IPS-18c (cell line): ENCODE measurements around the gene CRLF2.
A peak's percentile ranks its signal among the peaks of the same experiment; 100 is the strongest.
"Not testable (repeated sequence)": the region's sequence is repeated elsewhere in the genome, so short reads cannot be mapped to it uniquely, and the experiment has no call there.

ENCODE experiments used
- H3K4me3 ChIP-seq: 2 replicates; pipeline ENCODE4 v1.7.0; 2013; ENCODE audit warnings: low read depth, mild to moderate bottlenecking, low read length, moderate library complexity; ENCODE audit not compliant: insufficient read depth
- H3K9me3 ChIP-seq: one replicate; pipeline ENCODE4 v1.6.1; 2013; ENCODE audit warnings: mild to moderate bottlenecking, low read length, moderate library complexity; ENCODE audit not compliant: control insufficient read depth, insufficient read depth

Gene CRLF2

DNA sequence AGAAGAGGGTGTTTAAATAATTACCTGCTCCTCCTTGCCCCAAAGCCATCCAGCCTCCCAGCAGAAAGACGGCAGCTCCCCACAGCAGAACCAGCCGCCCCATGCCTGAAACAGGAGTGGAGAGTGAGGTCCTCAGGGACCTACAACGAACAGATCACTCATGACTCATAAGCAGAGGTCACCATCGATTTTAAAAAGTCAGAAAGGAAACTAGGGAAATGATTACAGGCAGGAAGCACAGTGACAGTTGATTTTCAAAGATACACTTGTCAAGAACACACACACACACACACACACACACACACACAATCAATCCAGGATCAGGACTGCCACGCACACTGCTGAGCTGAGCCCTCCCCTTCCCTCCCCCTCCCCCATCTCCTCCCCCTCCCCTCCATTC, at the start of gene CRLF2:
Gene CRLF2, minus strand, starts transcription at position 118 of the 400 bp plus-strand sequence. Its CDS starts 15 bp downstream, at position 103.
- no peak within 1 kb of the TSS for H3K4me3 ChIP-seq
- peaks cover 11% of the 10 kb centered on the region for H3K9me3 ChIP-seq

GRCh38 chrX:1261771-1262170, 49.3 kb upstream of the CRLF2 start:
- H3K4me3 ChIP-seq, H3K9me3 ChIP-seq: not testable (repeated sequence)

GRCh38 chrX:1261285-1261684, 48.8 kb upstream of the CRLF2 start:
- Histone ChIP-seq H3K4me3 (no peak overlapping the region), H3K9me3 (peaks cover 7% of the 10 kb centered on the region)

DNA sequence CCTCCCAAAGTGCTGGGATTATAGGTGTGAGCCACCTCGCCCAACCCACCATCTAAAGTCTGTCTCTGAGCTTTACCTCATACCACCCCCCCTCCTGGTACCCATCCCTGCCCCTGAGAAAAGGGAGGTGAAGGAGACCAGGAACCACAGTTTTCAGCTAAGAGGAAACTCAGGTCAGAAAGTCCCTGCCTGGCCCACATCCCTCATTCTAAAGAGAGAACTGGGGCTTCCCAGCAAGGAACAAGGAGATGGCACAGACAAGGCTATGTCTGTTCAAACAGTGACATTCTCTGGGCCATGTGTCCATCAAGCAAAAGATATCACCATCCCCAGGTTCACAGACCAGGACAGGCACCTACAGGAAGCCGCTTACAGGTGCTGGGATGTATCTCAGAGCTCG, 40.4 kb upstream of the CRLF2 start:
- Histone ChIP-seq H3K4me3 (no peak overlapping the region), H3K9me3 (peaks cover 7% of the 10 kb centered on the region)

DNA sequence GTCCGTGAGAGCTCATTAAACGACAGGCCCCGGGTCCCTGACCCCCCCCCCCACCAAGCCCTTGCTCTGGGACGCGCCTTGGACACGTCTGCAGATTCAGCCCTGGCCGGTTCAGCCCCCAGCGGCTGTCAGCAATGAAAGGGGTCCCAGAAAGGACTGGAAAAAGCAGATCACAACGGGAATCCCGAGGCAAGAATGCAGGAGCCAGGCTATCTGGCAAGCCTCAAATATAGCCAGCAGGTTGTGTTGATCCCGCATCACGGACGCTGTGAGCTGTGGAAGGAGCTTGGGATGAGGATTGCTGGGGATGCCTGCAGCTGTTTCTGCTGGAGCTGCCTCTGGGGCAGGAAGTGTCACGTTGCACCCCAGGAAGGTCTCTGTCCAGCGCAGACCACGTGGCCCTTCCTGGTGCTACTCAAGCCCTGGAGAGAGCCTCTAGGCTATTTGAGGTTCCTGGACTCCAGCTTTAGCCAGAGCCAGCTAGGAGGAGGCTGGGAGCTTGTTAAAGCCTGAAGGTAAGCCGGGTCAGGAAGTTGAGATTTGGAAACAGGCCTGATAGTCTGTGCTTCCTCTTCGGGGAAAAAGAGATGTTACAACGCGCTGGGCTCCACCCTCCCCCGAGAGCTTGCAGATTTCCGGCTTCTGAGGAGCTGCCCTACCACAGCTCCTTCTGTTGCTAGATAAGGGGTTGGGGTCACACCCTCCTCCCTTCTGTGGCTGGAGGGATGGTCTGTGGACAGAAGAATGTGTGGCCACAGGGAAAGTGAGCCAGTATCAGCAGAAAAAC, 36.8 kb upstream of the CRLF2 start:
- H3K4me3 ChIP-seq, result peak overlapping the region; percentile 15

GRCh38 chrX:1248331-1249061, 36.0 kb upstream of the CRLF2 start:
- H3K9me3 ChIP-seq, result peaks cover 5% of the 10 kb centered on the region
- peak overlapping the region; percentile 15; the same call in 1 of the 2 replicates for H3K4me3 ChIP-seq

More for the DNA sequence above, 36.8 kb upstream of the CRLF2 start:
- peaks cover 5% of the 10 kb centered on the region for H3K9me3 ChIP-seq

- H3K4me3 ChIP-seq, result no peak overlapping the region
- H3K9me3 ChIP-seq, result no peaks in the 10 kb centered on the region
Observed at GRCh38 chrX:1246816-1247215, 34.4 kb upstream of the CRLF2 start.

DNA sequence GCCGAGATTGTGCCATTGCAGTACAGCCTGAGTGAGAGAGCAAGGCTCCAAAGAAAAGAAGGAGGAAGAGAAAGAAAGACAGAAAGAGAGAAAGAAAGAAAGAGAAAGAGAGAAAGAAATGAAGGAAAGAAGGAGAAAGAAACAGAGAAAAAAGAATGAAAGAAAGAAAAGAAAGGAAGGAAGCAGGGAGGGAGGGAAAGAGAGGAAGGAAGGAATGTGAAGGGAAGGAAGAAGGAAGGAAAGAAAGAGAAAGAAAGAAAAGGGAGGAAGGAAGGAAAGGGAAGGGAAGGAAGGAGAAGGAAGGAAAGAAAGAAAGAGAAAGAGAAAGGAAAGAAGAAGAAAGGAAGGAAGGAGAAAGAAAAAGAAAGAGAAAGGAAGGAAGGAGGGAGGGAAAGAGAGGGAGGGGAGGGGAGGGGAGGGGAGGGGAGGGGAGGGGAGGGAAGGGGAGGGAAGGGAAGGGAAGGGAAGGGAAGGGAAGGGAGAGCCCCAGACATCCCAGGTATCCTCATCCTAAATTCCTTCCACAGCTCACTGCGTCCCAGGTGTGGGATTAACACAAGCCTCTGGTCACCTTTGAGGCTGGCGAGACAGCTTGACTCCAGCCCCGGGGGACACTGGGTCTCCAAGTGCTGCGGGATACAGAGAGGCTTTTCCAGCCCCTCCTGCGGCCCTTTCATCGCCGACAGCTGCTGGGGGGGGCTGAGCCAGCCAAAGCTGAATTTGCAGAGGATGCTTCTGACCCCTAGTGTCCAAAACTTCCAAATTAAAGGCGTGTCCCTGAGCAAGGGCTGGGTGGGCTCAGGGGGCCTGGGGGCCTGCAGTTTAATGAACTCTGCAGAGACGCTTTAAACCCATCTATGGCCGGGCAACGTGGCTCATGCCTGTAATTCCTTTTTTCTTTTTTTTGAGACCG, 32.0 kb upstream of the CRLF2 start:
- Histone ChIP-seq H3K9me3 (peaks cover 2% of the 10 kb centered on the region), H3K4me3 (no peak overlapping the region)

GRCh38 chrX:1242891-1243402, 30.5 kb upstream of the CRLF2 start:
- H3K9me3 ChIP-seq, result peaks cover 2% of the 10 kb centered on the region
- no peak overlapping the region for H3K4me3 ChIP-seq

DNA sequence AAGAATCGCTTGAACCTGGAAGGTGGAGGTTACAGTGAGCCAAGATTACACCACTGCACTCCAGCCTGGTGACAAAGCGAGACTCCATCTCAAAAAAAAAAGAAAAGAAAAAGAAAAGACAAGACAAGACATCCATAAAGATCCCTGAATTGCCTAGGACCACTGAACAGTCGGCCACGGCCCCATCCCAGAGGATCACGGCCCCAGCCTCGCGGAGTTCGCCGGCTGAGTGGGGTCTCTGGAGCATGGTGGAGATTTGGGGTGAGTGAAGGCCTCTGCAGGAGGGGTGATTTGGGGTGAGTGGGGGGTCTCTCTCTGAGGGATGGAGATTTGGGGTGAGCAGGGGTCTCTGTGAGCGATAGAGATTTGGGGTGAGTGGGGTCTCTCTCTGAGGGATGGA, 28.1 kb upstream of the CRLF2 start:
- not testable (repeated sequence) for H3K4me3 ChIP-seq, H3K9me3 ChIP-seq

DNA sequence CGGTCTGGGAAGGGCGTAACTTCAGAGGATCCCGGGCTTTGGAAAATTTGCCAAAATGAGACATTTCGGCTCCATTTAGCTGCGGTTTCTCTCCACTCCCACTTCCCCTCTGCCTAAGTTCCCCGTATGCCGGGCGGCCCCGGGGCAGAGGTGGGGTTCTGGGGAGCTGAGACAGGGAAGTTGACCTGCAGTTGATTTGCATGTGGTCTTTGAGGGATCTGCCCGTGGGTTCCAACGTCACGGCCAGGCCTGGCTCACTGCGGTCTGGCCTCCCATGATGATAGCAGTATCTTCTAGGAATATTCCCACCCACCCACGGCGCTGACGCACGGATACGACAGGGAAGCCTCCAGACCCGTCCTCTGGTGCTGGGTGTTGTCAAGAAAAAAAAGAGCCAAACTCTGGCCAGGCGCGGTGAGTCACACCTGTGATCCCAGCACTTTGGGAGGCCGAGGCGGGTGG, 27.3 kb upstream of the CRLF2 start:
- H3K9me3 ChIP-seq, result peaks cover 2% of the 10 kb centered on the region
- no peak overlapping the region for H3K4me3 ChIP-seq

GRCh38 chrX:1231850-1232465, 19.5 kb upstream of the CRLF2 start:
- H3K4me3 ChIP-seq, result no peak overlapping the region
- H3K9me3 ChIP-seq, result peaks cover 6% of the 10 kb centered on the region

- H3K9me3 ChIP-seq, result peaks cover 10% of the 10 kb centered on the region
- not testable (repeated sequence) for H3K4me3 ChIP-seq
Observed at GRCh38 chrX:1228101-1228500, 15.7 kb upstream of the CRLF2 start.

GRCh38 chrX:1226249-1226648, 13.8 kb upstream of the CRLF2 start:
- Histone ChIP-seq H3K4me3 (no peak overlapping the region), H3K9me3 (peaks cover 10% of the 10 kb centered on the region)

DNA sequence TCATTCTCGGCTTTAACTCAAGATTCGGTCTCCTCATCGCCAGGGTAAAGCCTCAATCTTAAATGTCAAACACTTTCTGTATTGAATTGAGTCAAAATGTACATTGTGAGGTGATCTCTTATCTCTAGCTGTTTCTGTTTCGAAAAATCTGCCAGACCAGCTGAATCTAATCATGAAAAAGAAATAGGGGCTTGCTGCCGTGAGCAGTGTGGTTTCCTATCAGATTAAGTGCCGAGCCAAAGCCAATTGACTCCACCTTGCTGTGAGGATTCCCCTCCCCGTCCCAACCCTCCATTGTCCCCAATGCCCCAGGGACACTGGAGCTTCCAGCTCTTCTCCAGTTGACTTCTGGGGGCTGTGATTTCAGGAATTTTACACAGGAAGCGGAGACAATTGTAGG, 12.5 kb upstream of the CRLF2 start:
- Histone ChIP-seq H3K4me3 (no peak overlapping the region), H3K9me3 (peaks cover 10% of the 10 kb centered on the region)

DNA sequence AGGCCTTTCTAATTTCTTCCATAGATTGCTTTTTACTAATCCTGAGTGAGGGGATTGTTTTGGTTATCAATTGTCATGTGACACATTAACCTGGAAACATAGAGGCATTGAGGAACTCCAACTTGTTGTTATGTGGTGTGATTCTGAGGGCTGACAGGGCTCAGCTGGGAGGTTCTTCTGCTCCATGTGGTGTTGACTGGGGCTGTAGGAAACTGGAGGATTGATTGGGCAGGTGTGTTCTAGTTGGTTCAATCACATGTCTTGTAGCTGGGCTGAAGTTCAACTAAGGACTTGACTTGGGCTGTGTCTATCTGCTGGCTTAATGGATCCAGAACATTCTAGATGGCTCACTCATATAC, 10.8 kb upstream of the CRLF2 start:
- Histone ChIP-seq H3K4me3 (no peak overlapping the region; the same call in 1 of the 2 replicates), H3K9me3 (peaks cover 10% of the 10 kb centered on the region)
